ENCODE measurements around the gene RBM4.

- TF ChIP-seq CTCF (IDR thresholded peaks at IDR 0.05), result no peak
- no peak for TF ChIP-seq POLR2A (IDR thresholded peaks at IDR 0.05)
Observed at GRCh38 chr11:66694056-66694410, 55.5 kb downstream of the RBM4 start.
